Ureter (tissue), 1 donor: ENCODE results near the gene TBXAS1. TPM values are rescaled to one million over a fixed set of nuclear protein-coding genes. Genes with fewer than 3 reads are reported as not detected.

Experiments
- DNase-seq: peaks from one replicate; pipeline ENCODE4 v3.0.0-alpha.2; 2020; ENCODE audit warnings: low spot score
- total RNA-seq: library from RNA; stranded (reverse); gene quantifications from one replicate; pipeline ENCODE4 v1.2.4, GENCODE V29; 2023
- donor health status: DM: yes; HTN: yes; CAD: no.

Gene TBXAS1
- total RNA-seq, 1 donor from 2014 or later, result 13.0 TPM

DNA sequence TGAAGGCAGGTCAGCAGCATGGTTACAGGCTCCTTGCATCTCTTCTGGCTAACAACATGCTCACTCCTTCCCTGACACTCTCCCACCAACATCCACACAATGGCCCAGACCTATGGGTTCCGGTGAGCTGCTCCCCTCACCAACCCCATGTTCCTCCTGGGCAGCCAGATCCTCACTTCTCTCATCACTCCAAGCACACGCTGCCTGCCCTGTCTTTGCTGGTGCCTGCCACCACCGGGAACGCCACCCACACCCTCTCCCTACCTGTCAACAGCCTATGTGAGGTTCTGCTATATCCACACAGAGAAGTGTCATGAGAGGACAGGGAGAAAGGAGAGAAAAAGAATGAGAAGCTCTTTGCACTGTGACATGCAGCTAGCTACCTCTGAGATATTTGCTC, 219.1 kb downstream of the TBXAS1 start:
- no peak for DNase-seq

DNA sequence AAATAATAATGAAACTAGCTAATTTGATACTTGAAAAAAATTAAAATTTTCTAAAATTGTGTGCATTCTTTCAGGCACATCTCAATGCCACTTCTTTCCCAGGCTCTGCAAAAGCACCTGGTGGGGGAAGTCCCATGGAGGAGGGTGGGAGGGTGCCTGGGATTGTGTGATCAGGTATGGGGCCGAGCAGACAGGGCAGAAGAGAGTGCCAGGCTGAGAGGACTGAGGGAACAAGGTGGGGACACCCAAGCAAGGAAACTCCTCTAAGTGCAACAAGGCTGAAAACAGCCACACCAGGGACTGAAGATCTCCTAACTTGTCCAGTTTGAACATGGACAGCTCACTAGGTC, 219.9 kb downstream of the TBXAS1 start:
- no peak for DNase-seq

DNA sequence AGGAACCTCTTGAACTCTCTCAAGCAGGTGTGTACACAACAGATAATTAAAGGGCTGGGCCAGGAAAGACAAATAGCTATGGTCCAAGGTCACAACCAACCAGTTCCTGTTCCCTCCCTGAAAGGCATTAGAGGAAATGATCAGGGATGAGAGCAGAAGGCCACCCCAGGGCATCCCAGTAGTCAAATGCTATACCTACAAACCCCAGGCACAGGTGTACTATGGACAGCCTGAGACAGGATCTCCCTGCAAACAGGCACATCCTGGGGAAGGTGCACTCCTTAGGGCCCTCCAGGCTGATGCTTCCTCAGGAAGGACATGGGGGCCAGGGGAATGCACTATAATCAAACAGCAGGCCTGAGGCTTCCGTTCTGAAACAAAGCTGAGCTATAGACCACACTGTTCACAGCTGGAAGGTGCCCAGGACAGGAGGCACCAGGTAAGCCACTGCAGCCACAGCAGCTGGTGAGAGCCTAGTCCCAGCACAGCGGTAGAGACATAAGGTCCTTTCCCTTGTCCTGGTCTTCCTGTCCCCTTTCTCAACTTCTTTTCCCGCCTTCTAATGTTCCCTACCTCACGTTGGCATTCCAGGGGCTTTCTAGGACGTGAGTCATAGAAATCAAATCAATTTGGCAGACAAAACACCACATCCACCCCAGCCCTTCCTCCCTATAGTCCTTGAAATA, 220.4 kb downstream of the TBXAS1 start:
- DNase-seq, result no peak

DNA sequence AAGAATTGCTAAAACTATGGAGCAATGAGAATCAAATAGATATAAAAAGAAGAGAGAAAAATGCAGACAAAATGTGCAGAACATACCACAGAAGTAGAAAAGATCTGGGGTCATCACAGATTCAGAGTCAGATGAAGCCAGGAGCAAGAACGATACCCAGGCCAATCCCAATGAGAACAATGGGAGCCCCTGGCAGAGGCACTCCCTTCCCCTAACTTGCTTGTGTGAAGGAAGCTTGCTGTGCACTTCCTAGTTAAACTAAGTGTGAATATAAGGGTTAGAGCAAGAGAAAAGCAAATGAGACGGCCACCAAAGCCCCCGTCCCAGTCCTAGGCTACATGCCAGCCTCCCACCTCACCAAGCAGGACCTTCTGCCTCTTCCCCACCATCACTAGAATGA, 221.0 kb downstream of the TBXAS1 start:
- DNase-seq, result no peak

DNA sequence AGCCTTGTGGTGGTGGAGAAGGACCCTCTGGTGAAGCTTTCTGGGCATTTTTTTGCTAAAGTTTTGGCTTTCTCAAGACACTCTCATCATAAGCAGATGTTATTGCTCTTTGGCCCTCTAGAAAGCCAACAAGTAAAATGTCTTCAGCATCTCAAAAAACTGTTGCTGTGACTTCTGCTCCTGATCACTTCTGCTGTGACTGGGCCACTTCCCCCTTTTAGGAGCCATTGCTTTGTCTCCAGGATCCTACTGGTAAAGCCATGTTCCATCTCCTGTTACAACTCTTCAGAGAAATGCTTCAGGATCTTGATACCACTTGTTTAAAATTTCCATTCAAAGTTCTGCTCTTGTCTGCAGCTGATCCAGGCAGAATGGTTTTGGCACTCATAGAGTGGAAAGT, 222.8 kb downstream of the TBXAS1 start:
- no peak for DNase-seq

DNA sequence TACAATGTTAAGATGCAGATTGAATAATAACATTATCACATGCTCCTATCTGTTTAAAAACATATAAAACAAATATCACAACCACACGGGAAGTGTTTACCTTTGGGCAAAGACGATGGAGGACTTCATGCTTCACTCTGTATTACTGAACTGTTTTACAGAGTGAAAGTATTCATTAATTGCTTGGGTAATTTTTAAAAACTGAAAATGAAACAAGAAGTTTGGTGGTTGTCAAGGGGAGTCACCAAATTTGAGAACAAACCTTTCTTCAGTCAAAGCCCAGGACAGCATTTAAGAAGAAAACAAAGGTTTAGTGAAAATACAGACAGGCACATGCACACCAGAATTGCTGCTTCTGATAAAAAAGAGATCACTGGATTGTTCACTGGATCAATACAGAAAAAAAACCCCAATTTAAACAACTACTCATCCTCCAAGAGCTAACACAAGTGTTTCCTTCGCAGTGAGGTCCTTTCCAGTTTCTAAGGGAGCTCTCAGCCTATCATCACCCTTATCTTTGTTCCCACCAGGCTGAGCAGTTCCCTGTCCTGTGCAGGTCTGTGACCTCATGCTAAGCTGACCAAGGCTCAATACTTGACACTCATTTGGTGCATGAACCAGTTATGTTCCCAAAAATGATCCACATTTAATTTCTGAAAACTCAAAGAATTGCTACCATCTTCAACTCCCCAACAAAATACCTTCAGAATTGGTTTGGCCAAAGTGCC, 224.9 kb downstream of the TBXAS1 start:
- no peak for DNase-seq

DNA sequence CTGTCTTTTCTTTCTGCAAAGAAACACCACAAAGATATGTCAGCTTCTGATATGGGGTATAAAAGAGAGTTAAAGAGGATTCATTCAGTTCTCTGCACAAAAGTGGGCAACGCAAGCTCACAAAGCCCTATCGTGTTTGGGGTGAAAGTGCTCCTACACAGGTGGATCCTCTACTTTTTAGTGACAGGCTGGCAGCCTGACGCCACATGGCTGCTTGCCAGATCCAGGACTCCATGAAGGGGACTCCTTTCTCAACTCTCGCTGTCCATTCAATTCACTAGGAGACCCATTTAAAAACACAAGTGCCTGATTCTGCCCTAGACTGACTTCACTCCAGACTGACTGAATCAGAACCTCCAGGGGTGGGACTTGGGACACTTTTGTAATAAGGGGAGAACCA, 225.7 kb downstream of the TBXAS1 start:
- no peak for DNase-seq

DNA sequence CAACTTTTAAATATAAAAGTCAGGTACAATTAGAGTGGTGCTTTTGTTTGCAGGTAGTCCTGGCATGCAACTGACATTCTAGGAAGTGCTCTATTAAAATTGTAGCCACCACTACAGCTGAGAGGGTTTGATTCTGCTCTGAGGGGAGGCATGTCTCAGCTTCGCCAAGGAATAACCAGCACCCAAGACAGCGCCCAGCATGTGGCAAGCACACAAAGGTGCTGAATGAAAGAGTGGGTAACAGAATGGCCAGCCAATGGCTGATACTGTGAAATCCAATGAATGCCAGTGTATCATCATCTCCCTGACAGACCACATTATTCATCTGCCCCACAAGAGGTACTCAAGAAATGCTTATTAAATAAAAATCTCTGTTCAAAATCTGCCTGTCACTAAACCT, 226.8 kb downstream of the TBXAS1 start:
- DNase-seq, result no peak

DNA sequence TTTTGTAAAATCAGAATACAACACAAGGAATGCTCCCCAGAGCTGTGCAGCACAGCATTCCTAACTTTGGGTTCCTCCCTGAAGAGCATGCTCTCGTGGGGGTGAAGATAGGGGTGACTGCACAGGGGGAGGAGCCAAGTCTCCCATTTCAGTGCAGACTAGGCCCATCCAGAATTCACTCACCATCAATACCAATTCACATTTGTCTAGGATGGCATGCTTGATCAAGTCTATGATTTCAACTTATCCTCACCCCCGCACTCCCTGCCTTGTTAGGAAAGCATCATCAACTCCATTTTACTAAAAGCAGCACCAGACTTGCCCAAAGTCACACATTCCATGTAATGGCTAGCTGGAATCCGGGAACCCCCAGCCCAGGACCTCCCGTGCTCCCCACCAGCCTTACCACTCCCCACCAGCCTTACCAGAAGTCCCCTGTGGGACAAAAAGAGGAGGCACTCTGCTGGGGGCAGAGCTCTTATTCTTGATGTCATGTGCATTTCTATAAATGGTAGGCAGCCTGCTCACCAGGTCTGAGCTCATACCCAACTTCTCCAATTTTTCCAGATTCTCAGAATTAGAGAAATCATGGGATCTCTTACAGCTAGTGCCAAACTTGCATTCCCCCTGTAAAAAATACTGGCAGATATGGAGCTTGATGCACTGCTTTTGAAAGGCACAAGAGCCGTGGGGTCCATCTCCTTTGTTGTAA, 227.5 kb downstream of the TBXAS1 start:
- no peak for DNase-seq

DNA sequence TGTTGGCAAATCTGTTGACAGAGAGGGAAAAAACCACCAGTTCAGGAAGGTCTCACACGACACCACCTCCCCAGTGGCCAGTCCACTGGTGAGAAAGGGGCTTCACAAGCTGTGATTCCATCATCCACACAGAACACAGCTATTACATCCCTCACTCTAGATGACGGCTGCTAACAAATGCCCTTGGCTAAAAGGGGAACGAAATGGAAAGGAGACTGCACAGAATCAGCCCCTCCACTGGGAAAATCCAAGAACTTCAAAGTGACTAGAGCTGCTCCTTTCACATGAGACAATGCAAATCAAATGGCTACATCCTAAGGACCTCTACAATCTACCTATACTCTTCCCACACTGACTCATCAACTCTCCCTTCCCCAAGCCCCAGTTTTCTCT, 228.1 kb downstream of the TBXAS1 start:
- no peak for DNase-seq

DNA sequence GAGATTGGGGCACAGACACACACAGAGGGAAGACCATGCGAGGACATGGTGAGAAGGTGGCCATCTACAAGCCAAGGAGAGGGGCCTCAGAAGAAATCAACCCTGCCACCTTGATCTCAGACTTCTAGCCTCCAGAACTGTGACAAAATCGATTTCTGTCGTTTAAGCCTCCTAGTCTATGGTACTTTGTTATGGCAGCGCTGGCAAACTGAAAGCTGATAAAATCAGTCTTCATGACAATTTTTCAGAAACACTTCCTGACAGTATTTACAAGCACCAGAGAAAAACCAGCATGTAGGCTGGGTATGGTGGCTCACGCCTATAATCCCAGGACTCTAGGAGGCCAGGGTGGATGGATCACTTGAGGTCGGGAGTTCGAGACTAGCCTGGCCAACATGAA, 229.5 kb downstream of the TBXAS1 start:
- DNase-seq, result no peak

DNA sequence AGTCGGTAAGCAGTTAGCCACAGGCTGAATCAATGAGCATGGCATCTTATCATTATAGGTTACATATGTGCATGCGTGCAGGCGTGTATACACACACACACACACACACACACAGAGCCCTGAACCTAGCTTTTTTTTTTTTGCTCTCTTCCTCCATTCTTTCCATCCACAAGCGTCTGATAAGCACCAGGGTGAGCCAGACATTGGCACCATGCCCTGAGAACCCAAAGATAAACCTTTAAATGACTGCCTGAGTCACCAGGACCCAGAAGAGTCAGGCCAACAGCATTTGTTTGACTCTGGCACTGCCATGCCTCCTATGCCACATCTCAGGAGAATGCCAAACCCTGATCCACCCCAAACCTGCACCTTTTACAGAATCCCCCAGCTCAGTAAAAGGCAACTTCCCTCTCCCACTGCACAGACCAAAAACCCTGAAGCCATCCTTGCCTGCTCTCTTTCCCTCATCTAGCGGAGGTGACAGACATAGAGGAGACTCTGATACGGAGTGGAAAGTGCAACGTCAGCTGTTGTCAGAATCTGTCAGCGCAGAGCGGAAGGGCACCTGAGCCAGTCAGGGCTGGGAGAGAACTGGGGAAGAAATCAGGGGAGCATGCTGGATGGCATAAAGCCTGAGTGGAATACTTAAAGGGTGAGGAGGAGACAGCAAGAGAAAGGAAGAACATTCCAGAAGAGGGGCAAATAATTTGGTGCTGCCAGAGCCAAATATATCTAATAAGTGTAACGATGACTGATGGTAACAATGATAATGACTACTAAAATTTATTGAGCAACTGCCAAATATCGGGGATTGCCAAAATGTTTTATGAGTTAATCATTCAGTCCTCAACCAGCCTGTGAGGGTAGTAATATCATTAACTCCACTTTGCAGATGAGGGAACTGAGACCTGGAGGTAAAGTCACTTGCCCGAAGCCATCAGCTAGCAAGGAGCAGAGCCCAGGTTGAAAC, 230.5 kb downstream of the TBXAS1 start:
- peak; percentile 91 for DNase-seq

DNA sequence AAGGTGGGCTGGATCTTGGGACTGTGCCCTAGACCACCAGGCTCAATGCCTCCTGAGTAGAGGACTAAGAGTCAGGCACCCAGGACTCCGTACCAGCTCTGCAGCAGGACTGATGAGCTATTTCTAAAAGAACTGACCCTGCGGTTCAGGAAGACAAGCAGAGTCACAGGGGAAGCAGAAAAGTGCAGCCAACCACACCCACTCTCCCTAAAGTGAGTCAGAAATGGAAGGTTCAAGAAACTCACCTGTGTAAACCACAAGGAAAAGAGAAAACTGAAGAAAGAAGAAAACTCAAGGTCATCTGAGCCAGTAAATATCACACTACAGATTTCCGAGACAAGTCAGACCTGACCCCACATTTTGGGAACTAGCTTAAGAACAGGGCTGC, 231.2 kb downstream of the TBXAS1 start:
- no peak for DNase-seq

DNA sequence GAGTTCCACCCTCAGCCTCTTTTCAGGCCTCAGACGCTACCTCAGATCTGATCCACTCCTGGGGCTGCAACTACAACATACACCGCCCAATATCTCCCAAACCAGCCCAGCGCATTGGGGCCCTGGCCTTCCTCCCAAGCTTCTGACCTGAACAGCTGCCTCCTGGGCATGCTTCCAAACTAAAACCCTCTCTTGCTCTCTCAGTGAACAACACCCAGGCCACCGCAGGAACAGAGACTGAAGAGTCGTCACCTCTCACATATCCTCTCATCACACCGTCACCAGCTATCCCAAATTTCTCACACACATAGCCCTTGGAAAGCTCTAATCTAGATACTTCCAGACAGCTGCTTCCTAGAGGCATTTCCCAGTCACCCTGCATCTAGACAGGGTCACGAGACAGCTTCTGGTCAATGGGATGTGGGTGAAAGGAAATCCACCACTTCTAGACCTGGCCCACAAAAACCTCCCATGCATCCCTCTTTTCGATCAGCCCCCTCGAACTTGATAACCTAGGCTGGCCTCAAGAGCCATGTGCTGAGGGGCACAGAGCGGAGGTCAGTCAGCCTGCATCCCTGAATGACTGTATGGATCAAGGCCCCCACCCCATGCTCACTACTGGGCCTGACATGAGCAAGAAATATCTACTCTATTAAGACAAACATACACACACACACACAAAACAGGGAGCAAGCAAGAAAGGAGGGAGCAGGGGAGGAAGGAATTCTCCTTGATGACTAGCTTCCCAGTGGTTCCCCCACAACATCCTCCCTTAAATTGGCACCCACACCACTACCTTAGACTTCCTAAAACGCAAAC, 231.9 kb downstream of the TBXAS1 start:
- peak; percentile 55 for DNase-seq

DNA sequence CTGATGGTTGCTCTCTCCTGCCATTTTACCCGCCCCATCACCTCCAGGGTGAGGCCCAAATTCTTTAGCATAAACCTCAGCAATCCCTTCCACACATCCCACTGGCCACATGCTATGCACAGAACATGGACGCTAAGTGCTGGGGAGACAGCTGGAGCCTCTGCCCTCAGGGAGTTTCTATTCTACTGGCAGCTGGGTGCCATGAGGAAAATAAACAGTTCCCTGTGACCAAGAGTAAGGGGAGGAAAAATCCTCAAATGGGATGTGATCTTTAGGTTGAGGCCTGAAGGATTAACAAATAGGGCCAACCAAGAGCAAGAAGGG, 232.5 kb downstream of the TBXAS1 start:
- DNase-seq, result no peak

DNA sequence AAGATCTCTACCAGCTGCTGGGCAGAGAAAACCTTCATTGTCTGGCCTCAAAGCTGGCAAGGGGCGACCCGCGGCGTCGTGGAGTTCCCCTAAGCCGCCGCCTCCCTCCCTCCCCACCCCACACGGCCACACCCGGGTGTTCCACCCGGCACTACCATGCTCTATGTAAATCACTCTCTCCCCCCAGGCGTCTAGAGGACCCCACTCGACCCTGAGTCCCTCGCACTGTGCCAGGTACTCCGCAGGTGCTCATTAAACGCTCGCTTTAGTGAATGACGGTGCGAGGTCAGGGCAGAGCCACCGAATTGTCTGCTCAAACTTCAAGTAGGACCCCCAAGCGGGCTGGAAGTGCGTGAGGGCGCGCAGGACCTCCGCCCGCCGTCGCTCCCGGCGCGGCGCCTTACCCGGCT, 233.1 kb downstream of the TBXAS1 start:
- DNase-seq, result no peak

DNA sequence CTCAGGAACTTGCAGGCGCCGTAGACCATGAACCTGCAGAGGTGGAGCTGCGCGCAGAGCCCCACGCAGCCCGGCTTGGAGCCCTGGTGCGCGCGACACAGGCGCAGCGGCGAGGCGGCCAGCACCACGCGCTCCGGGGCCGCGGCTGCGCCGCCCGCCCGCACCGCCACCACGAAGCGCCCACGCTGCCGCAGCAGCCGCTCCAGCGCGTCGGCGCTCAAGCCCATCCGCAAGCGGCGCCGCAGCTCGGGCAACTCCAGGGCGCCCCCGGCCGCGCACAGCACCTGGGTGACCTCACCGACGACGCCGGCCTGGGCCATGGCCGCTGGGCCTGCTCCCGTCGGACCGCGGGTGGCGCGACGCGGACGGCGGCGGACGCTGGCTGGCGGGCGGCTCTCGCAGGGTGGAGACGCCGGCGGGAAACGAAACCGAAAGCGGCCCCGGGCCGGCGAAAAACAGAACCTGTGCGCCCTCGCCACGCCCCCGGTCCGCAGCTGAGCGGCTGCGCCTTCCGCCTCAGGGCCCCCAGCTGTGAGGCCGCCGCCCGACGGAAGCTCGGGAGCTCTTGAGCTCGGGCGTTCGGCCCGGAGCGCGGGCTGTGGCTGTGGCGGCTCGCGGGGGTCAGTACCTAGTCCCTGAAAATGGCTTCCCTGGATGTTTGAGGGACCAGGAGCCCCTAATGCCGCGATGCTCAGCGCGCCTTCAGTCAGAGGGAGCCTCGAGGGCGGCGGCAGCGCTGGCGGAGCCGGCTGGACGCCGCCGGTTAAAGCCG, 233.7 kb downstream of the TBXAS1 start, which contains the start of gene PARP12:
Gene PARP12, minus strand, starts transcription at position 424 of the 772 bp plus-strand sequence. Its CDS starts 104 bp downstream, at position 320.
- peak; percentile 86 for DNase-seq

DNA sequence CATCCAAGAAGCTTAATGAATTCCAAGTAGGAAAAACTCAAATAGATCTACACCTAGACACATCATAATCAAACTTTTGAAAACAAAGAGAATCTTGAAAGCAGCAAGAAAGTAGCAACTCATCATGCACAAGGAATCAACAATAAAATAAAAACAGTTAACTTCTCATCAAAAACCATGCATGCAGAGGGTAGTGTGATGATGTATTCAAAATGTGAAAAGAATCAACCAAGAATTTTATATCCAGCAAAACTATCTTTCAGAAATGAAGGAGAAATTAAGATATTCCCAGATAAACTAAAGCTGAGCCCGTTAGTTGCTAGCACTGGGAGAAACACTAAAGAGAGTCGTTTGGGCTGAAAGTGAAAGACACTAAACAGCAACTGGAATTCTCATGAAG, 238.0 kb downstream of the TBXAS1 start:
- no peak for DNase-seq

DNA sequence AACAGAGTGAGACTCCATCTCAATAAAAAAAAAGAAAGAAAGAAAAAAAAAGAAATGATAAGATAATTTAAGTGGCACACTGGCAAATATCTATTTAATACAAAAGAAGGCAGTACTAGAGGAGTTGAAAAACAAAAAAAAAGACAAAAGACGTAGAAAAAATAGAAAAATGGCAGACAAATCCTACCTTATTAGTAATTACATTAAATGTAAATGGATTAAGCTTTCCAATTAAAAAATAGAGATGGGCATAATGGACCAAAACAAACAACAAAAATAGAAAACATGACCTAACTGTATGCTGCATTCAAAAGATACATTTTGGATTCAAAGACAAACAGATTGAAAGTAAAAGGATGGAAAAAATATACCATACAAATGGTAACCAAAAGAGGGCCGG, 239.0 kb downstream of the TBXAS1 start:
- DNase-seq, result no peak

DNA sequence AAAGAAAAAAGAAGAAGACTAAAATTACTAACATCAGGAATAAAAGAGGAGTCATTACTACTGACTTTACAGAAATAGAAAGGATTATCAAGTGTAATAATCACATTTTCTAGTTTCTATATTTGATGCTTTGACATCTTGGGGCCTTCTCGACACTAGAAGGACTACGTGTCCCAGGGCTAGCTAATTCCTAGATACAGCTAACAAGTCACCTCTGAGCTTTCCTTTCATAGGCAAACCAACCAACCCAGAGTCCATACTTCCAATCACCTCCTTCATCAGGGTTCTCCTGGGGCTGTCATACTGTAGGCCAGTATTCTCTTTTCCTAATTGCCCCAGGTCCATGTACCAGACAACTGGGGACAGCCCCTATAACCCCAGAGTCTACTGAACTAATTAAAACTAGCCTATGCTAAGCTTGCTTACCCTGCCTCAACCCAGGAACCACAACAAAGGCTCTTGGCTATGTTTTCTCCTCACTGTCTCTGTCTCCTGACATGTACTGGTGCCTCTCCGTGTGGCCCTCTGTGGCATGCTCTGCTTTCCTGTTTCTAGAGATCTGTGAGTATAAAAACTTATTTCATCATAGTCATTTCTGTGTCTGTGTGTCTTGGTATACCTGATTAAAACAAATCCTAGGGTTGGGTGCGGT, 240.4 kb downstream of the TBXAS1 start:
- DNase-seq, result no peak
